Medulla oblongata (tissue), 1 donor: ENCODE data around the gene RELL1.

Source experiments
- DNase-seq: peaks from one replicate; pipeline ENCODE4 v3.0.0-alpha.2; 2015; ENCODE audit errors: extremely low spot score

RELL1 gene

DNA sequence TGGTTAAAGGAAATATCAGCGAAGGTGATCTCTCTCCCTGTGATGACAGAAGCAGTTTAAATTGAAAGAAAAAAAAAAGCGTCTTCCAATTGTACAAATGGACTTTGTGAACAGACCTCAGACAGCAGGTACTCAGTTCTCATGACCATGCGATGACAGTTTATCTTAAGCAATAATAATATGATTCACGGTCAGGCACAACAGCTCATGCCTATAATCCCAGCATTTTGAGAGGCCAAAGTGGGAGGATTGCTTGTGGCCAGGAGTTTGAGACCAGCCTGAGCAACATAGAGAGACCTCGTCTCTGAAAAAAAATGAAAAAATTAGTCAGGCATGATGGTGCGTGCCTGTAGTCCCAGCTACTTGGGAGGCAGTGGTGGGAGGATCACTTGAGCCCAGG is 51.0 kb downstream of the RELL1 start:
- no peak for DNase-seq

DNA sequence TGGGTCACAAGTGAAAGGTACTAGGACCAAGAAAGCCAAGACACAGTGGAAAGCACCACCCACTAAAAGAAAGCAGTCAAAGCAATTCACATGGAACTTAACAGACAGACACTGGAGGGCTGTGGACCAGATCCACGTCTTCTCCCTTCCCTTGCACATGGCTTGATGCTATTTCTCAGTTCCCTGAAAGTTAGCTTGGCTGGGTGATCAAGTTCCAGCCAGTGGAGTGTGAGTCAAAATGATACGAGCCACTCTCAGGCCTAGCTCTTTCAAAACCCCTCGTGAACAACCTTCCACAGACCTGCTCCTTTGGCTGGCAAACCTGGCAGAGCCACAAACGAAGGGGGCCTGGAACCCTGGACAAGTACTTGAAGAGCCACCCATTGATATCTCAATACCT is 52.0 kb downstream of the RELL1 start:
- DNase-seq, result no peak

DNA sequence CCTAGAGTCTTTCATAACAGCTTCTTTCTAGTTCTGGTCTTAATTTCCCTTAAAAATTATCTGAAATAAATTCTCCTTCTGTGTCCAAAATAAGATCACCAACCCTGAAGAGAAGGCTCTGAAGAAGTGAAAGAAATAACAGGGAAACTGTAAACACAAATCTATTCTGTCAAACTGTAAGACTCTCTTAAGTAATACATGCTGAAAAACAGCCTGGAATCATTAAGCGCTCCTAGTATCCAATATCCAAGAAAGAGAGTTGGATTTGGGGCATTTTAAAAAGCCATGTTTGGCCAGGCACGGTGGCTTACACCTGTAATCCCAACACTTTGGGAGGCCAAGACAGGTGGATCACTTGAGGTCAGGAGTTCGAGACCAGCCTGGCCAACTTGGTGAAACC is 53.3 kb downstream of the RELL1 start:
- DNase-seq, result no peak

DNA sequence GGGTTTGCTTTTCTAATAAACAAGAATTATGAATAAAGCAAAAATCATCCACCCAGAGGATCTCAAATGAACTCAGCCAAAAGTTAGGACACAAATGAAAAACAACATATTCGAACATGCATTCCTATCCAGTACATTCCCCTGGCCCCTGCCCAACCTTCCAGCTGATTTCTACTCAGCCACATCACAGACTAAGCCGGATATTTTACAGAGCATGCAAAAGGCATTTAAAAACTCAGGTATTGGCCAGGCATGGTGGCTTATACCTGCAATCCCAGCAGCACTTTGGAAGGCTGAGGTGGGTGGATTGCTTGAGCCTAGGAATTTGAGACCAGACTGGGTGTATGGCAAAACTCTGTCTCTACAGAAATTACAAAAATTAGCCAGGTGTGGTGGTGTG is 54.6 kb downstream of the RELL1 start:
- no peak for DNase-seq

DNA sequence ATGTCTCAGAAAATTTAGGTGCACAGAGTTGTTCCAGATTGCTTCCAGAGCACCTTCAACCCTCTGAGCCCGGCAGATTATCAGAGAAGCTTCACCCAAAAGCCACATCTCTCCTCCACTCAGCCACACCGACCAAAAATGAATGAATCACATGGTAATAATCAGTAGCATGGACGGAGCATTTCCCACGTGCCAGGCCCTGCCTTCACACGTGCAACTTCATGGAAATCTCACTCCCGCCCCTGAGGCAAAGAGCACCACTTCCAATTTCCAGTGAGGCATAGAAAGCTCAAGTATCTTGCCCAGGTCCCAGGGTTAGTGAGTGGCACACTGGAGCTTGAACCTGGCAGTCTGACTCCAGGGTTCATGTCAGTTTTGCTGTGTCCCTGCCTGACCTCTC is 56.5 kb downstream of the RELL1 start:
- no peak for DNase-seq

DNA sequence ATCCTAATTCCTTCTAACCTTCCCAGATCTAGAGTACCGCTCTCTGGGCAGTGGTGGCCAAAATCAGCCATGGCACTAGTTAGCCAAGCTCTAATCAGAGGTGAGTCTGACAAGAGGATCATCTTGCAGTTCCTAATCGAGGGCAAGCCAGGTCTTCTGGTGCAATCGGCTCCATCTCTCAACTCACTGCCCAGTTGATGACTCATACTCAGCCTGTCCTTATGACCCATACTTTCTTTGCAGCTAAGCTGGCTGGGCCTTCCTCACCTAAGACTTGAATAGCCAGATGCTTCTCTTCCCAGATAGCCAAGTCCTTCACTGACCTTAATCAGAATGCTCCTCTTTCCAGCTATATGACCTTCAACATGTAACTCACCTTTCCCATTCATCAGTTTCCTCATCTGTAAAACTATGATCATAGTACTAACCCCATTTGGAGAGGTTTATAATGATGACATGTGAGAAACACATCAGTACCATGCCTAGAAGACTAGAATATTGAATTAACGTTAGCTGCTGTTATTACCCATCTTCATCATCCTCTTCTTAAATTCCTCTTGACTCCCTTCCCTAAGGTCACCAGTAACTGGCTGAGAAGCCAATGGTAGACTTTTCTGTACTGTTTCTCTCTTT is 57.1 kb downstream of the RELL1 start:
- DNase-seq, result no peak

DNA sequence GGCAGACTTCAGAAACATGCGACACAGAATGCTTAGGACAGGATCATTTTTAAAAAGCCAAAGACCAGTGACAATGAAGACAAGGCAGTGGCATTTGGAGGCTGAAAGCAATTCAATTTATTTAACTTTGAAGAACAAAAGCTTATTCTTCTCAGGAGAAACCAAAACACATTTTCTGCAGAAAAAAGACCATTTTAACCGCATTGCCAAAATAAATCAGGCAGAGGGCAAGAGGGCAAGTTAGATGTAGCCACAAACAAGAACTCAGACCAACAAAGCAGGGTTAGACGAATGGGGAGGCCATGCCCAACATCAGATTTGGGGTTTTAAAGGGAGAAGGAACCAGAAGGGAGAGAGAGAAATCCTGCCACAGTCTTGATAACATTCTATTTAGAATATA is 58.9 kb downstream of the RELL1 start:
- peak; percentile 34 for DNase-seq

DNA sequence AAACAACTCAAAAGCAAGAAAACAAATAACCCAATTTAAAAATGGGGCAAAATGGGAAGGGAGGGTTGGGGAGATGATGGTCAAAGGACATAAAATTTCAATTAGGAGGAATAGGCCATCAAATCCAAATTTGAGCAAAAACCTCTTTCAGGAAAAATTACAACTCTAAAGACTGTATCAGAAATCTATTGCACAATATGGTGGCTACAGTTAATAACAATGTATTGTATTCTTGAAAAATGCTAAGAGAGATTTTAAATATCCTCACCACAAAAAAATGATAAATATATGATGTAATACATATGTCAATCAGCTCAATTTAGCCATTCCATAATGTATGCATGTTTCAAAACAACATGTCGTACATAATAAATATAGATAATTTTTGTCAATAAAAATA is 60.7 kb downstream of the RELL1 start:
- no peak for DNase-seq

DNA sequence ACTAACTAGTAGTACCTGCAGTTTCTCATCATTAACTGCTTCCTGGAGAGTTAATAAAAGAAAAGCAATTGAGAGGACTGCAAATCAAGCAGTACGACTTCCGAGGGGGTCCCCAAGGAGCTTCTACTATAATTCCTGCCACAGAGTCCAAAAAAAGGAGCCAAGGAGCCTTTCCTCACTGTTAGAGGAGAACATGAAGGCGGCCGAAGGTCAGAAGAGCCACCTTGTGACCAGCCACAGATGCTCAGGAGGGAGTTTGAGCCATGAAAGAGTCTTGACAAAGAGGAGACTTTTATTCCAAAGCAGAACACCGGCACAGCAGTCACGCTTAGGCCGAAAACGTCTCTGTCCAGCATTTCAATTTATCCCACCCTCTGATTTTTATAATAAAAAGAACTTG is 62.2 kb downstream of the RELL1 start:
- DNase-seq, result no peak

DNA sequence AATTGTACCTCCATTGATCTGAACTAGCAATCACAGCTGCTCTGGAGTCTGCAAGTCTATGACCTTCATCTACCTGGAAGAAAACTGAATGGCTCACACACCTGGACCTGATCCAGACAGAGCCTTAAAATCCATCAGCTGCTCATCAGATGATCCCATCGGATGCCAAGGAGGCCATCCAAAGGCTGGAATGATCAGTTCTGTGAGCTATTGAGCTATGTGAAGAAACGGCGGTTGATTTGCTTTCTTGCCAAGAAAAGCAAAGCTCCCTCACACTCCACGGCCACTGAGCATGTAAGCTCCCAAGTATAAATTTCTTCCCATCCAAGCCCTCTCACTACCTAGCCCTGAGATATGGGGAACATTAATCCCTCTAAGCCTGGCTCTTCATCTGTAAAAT is 63.1 kb downstream of the RELL1 start:
- DNase-seq, result no peak

DNA sequence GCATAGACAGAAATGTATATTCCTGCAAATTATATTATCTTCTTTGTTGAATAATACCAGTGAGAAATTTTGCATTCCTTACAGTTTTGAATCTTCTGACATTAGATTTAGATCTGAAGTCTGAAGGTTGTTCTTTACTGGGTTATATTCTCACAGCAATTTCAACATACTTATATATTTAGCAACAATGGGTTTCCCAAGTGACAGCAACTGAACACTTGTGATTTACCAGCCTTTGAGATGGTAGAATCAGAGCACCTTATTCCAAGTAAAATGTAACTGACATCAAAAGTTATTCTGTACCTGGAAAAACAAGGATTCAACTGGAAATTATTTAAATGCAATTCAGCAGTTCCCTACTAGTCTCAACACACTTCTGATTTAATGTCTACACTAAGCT is 66.0 kb downstream of the RELL1 start:
- no peak for DNase-seq

DNA sequence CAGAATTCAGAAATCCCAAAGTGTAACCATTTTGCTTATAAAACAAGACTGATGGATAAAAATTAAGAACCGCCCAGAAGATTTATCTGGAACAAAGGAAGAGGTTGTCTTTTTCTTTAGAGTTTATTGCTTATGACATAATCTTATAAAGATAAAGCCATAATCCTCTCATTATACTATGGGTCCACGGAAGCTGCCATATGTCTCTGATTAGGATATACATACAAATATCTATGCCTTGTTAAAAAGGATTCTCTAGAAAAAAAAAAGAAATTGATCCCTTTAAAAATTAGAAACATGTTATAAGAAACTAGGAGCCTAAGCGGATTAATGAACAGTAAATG is 70.5 kb downstream of the RELL1 start:
- DNase-seq, result no peak

DNA sequence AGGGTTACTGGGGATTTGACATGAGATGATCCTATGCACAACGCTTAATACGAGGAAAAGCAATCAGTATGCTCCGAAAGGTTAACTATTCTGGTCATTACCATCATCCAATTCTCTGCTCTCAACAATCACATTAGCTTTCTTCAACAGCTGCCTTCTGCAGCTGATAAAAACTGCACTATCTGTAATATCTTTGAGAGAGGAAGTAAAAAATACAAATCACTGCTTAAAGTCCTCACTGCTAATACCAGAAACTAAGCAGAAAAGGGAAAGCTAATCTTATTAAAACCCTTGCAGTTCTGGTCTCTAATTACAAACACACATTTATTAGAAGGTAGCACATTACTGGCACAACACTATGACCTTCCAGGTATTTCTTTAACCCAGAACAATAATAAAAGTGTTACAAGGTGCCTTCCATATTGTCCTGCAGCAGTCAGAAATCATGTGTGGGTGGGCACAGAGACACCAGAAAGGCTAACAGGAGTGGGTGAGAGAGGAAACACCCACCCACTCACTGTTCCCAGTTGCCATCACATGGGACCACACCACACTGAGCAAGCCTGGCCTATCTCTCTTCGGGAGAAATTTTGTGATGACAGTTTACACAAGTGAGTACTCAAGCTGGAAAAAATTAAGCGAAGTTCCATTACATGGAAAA is 71.0 kb downstream of the RELL1 start:
- no peak for DNase-seq

DNA sequence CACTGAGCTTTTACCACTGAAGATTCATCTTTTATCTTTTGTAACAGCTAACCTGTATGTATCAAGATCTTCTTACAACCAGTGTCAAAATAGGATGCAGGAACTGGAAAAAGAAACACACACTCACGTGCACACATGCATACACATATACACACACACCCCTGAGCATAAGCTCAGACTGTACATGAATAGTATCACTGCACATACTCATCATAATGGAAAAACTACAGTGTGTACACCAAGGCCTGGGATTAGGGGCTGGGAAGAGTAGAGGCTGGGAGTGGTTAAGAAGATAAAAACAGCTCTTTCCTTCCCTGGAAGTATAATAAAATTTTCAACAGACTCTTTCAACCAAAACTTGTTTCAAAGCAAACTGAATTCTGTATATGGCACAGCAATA is 73.4 kb downstream of the RELL1 start:
- DNase-seq, result no peak

DNA sequence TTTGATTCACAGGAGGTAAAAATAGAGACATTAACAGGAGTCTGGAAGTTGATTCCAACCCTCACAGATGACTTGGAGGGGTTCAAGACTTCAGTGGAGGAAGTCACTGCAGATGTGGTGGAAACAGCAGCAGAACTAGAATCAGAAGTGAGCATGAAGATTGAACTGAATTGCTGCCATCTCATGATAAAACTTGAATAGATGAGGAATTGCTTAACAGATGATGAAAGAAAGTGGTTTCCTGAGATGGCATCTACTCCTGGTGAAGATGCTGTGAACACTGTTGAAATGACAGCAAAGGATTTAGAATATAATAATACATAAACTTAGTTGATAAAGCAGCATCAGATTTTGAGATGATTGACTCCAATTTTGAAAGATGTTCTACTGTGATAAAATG is 76.5 kb downstream of the RELL1 start:
- no peak for DNase-seq

DNA sequence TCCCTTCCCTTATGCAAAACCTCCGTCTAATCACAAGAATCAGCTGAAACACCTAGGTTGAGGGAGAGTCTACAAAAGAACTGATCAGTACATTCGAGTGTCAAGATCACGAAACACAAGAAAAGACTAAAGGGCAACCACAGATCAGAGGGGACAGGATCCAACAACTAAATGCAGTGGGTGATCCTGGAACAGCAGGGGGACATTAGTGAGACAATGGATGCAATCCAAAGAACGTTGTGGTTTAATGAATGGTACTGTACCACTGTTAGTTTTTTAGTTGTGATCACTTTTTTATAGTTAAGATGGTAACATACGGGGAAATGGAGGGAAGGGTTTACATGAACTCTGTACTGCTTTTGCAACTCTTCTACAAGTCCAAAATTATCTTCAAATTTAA is 79.2 kb downstream of the RELL1 start:
- DNase-seq, result no peak

DNA sequence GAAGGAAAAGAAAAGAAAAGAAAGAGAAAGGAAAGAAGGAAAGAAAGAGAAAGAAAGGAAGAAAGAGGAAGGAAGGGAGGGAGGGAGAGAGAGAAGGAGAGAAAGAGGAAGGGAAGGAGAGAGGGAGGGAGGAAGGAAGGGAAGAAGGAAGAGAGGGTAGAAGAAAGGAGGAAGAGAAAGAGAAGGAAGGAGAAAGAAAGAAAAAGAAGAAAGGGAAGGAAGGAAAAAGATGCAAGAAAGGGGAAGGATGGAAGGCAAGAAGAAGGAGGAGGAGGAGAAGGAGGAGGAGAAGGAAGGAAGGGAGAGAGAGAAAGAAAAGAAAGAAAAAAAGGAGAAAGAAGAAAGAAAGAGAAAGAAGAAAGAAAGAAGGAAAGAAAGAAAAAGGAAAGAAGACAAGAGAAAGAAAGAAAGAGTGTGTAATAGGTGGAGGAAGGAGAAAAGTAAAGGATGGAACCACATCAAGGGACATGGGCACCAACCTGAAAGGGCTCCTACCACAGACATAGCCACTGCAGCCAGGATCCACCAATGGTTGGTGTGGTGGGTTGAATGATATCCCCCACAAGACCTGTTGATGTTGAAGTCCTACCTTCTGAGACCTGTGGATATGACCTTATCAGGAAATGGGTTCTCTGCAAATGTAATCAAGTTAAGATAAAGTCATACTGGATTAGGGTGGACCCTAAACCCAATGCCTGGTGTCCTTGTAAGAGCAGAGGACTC is 80.2 kb downstream of the RELL1 start:
- DNase-seq, result no peak

DNA sequence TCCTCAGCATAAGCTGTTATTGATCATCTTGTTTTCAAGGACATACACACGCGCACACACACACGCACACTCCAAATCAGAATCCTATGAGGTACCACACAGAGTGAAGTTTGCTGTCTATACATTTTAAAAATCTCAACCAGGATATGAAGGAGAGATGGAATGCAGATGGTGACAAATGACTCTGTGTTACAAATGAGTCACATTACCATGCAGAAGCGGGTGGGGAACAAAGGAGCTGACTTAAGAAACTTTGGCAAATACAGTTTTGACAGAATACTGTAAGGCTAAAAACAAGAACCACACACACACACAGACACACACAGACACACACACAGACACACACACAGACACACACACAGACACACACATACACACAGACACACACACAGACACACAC is 81.7 kb downstream of the RELL1 start:
- no peak for DNase-seq

DNA sequence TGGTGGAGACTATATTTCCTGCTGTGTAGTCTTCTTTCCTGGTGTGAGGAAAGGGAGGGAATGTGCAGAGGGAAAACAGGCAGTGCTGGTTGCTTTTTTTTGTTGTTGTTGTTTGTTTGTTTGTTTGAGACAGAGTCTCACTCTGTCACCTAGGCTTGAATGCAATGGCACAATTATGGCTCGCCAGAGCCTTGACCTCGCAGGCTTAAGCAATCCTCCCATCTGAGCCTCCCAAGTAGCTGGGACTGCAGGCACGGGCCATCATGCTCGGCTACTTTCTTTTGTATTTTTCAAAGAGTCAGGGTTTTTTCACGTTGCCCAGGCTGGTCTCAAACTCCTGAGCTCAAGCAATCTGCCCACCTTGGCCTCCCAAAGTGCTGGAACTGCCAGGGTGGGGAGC is 82.5 kb downstream of the RELL1 start:
- DNase-seq, result no peak

DNA sequence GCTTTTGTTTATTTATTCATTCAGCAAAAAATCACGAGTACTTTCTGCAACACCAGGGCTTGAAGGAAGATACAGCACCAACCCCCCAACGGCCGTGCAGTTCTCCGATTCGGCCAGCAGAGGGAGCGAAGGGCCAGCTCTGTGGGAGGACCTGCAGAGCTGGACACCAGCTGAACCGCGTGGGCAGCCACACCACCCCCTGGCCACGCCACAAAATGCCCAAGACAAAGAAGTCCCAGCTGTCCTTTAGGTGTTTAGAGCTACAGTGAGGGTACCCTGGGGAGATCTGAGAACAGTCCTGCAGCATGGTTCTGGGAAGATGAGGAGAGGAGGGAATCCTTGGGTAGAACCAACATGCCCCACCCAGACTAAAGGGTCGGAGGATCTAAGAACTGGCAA is 83.1 kb downstream of the RELL1 start:
- DNase-seq, result peak; percentile 89

DNA sequence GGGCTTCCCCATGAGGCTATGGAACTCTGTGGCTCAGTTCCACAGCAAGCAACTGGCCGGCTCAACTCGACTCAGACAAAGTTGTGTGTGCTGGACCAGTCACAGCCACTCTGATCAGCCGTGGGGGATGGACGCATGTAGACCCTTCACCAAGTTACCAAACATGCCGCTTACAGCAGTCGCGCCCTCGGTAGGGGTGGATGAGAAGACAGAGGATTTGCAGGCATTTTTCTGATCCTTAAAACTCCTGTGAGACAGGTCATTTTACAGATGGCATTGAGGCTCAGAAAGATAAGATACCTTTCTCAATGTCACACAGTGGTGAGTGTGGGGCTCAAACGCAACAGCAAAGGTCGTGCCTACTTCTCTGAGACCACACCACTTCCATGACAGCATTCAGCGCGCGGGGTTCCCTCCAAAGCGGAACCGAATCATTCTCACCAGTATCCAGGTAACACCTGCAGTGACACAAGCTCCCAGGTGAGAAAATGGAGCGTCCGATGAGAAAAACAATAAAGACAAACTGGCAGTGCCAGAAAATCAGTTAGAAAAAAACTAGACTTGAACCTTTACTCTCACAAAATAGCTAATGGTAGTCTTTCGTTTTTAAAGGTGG is 83.6 kb downstream of the RELL1 start:
- no peak for DNase-seq

DNA sequence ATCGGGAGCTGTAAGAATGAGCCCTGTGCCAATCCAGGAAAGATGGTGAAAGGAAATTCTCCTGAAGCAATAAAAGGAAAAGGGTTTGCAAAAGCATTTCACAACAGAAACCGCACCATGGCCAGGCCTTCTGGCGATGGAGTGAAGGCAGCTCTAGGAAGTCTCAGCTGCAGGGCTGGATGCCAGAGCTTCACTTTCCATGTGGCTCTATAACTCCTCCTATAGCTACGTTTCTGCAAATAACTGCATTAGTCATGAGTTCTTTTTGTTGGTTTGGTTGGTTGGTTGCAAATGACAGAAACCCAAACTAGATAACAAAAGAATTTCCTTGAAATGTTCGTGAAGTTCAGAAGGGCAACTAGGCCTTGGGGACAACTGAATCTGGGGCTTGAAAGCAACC is 84.6 kb downstream of the RELL1 start:
- DNase-seq, result no peak
